OCI-LY3 (cell line): ENCODE data around the gene ATP2A1.

ENCODE experiments used
- EZH2phosphoT487 ChIP-seq: fragments of 200-600 bp; shearing (Covaris generic); IDR thresholded peaks from 2 replicates; pipeline ENCODE4 v1.6.1; 2018; ENCODE audit warnings: antibody characterized with exemption, mixed run types, low read depth
- TF ChIP-seq, protein P1 (sequence below): fragments of 200-600, 300-600 bp; sonication (generic); IDR thresholded peaks from 2 replicates; pipeline ENCODE4 v1.5.1; 2014; ENCODE audit warnings: antibody characterized with exemption, low read length, low read depth

- TF ChIP-seq, protein P1, sequence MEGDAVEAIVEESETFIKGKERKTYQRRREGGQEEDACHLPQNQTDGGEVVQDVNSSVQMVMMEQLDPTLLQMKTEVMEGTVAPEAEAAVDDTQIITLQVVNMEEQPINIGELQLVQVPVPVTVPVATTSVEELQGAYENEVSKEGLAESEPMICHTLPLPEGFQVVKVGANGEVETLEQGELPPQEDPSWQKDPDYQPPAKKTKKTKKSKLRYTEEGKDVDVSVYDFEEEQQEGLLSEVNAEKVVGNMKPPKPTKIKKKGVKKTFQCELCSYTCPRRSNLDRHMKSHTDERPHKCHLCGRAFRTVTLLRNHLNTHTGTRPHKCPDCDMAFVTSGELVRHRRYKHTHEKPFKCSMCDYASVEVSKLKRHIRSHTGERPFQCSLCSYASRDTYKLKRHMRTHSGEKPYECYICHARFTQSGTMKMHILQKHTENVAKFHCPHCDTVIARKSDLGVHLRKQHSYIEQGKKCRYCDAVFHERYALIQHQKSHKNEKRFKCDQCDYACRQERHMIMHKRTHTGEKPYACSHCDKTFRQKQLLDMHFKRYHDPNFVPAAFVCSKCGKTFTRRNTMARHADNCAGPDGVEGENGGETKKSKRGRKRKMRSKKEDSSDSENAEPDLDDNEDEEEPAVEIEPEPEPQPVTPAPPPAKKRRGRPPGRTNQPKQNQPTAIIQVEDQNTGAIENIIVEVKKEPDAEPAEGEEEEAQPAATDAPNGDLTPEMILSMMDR: no peak
- no peak for TF ChIP-seq EZH2phosphoT487
These were observed 47.8 kb upstream of the ATP2A1 start for GRCh38 chr16:28830531-28830930.
